ENCODE results near the gene RPS27L.

RPS27L gene

GRCh38 chr15:63169788-63170187, 12.5 kb upstream of the RPS27L start:
- no peaks in the 10 kb centered on the region for H3K27me3 ChIP-seq
- no peak for DNase-seq
- H3K27ac ChIP-seq = no peak overlapping the region
- TF ChIP-seq, protein P1, sequence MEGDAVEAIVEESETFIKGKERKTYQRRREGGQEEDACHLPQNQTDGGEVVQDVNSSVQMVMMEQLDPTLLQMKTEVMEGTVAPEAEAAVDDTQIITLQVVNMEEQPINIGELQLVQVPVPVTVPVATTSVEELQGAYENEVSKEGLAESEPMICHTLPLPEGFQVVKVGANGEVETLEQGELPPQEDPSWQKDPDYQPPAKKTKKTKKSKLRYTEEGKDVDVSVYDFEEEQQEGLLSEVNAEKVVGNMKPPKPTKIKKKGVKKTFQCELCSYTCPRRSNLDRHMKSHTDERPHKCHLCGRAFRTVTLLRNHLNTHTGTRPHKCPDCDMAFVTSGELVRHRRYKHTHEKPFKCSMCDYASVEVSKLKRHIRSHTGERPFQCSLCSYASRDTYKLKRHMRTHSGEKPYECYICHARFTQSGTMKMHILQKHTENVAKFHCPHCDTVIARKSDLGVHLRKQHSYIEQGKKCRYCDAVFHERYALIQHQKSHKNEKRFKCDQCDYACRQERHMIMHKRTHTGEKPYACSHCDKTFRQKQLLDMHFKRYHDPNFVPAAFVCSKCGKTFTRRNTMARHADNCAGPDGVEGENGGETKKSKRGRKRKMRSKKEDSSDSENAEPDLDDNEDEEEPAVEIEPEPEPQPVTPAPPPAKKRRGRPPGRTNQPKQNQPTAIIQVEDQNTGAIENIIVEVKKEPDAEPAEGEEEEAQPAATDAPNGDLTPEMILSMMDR (IDR thresholded peaks at IDR 0.05) = no peak
- intact Hi-C loops (cut with DNase I; ENCODE audit: low total_unique reads) = no loop called here
- no peaks in the 10 kb centered on the region for H3K36me3 ChIP-seq
- H3K4me1 ChIP-seq = no peaks in the 10 kb centered on the region
- no peak overlapping the region for H3K4me3 ChIP-seq
- H3K9me3 ChIP-seq = no peaks in the 10 kb centered on the region

GRCh38 chr15:63166219-63166618, 8.9 kb upstream of the RPS27L start:
- Histone ChIP-seq H3K36me3 (peaks cover 0 to 5% (median 0%) of the 10 kb centered on the region in 3 donors), H3K4me3 (no peak overlapping the region), H3K27me3 (no peaks in the 10 kb centered on the region), H3K9me3 (no peaks in the 10 kb centered on the region), H3K27ac (no peak overlapping the region), H3K4me1 (no peaks in the 10 kb centered on the region)
- no peak for DNase-seq
- TF ChIP-seq, protein P1 (IDR thresholded peaks at IDR 0.05) = no peak
- intact Hi-C loops (cut with DNase I; ENCODE audit: low total_unique reads) = no loop called here

- Histone ChIP-seq H3K9me3 (no peaks in the 10 kb centered on the region), H3K4me3 (no peak overlapping the region), H3K36me3 (peaks cover 0 to 5% (median 0%) of the 10 kb centered on the region in 3 donors), H3K27ac (no peak overlapping the region), H3K27me3 (no peaks in the 10 kb centered on the region), H3K4me1 (no peaks in the 10 kb centered on the region)
- TF ChIP-seq, protein P1 (IDR thresholded peaks at IDR 0.05) = no peak
- intact Hi-C loops (cut with DNase I; ENCODE audit: low total_unique reads) = no loop called here
- no peak for DNase-seq
Observed at GRCh38 chr15:63165166-63165859, 8.0 kb upstream of the RPS27L start.

- intact Hi-C loops (cut with DNase I; ENCODE audit: low total_unique reads) = no loop called here
- H3K27me3 ChIP-seq = no peaks in the 10 kb centered on the region
- TF ChIP-seq, protein P1 (IDR thresholded peaks at IDR 0.05) = no peak
- no peaks in the 10 kb centered on the region for H3K9me3 ChIP-seq
- H3K4me3 ChIP-seq = no peak overlapping the region
- no peak for DNase-seq
- peaks cover 0 to 5% (median 0%) of the 10 kb centered on the region in 4 donors for H3K4me1 ChIP-seq
- no peak overlapping the region for H3K27ac ChIP-seq
- H3K36me3 ChIP-seq = peaks cover 0 to 5% (median 0%) of the 10 kb centered on the region in 3 donors
Observed at GRCh38 chr15:63163217-63163616, 5.9 kb upstream of the RPS27L start.

DNA sequence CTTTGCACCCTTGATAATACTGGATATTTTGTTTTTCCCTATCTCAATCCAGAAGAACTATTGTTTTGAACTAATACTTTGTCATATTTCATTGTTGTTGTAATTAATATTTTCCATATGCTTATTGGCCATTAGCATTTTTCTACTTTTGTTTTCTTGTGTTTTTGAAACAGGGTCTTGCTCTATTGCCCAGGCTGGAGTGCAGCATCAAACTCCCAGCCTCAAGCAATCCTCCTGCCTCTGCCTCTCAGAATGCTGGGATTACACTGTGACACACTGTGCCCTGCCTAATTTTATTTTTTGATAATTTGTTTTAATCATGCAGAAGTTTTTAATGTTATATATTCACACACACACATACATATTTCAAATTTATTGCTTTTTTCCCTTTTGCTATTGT, 3.4 kb upstream of the RPS27L start:
- H3K9me3 ChIP-seq = no peaks in the 10 kb centered on the region
- intact Hi-C loops (cut with DNase I; ENCODE audit: low total_unique reads) = no loop called here
- peaks cover 0 to 12% (median 0%) of the 10 kb centered on the region in 4 donors for H3K4me1 ChIP-seq
- DNase-seq = no peak
- H3K27me3 ChIP-seq = no peaks in the 10 kb centered on the region
- H3K4me3 ChIP-seq = no peak overlapping the region
- TF ChIP-seq, protein P1 (IDR thresholded peaks at IDR 0.05) = no peak
- H3K36me3 ChIP-seq = peaks cover 0 to 5% (median 0%) of the 10 kb centered on the region in 3 donors
- no peak overlapping the region for H3K27ac ChIP-seq
